ENCODE measurements around the gene ADRA2B.

DNA sequence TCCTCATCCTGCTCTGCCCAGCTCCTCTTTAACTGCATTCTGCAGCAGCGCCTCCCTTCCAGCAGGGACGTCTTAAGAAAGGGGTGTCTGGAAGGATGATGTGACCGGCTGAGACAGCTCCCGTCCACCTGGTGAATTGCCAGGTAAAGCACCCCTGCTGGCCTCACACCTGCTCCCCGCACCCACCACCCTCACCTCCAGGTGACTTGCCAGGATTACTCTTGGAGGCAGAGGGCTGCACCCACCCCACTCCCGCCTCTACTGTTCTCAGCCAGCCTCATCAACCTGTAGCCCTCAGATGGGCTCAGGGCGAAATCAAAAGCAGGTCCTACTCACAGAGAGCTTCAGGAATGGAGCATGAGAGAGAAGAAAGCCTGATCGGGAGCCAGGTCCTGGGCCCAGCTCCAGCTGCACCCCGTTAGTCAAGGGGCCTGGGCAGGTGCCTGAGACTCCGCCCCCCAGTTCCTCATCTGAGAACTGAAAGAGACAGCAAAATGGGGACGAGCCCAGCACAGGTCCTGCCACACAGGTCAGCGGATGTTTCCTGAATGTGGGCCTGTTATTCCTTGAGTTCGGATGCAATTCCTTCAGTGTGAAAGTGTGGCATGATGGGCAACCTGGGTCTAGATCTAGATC is 5.6 kb downstream of the ADRA2B start:
- TF ChIP-seq, protein P1, sequence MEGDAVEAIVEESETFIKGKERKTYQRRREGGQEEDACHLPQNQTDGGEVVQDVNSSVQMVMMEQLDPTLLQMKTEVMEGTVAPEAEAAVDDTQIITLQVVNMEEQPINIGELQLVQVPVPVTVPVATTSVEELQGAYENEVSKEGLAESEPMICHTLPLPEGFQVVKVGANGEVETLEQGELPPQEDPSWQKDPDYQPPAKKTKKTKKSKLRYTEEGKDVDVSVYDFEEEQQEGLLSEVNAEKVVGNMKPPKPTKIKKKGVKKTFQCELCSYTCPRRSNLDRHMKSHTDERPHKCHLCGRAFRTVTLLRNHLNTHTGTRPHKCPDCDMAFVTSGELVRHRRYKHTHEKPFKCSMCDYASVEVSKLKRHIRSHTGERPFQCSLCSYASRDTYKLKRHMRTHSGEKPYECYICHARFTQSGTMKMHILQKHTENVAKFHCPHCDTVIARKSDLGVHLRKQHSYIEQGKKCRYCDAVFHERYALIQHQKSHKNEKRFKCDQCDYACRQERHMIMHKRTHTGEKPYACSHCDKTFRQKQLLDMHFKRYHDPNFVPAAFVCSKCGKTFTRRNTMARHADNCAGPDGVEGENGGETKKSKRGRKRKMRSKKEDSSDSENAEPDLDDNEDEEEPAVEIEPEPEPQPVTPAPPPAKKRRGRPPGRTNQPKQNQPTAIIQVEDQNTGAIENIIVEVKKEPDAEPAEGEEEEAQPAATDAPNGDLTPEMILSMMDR (IDR thresholded peaks at IDR 0.05) = no peak
- no peak for TF ChIP-seq POLR2A (IDR thresholded peaks at IDR 0.05)
